ENCODE data around the gene PLEKHG3.

PLEKHG3 gene

GRCh38 chr14:64778104-64778754, 74.0 kb downstream of the PLEKHG3 start:
- H3K4me3 ChIP-seq (ENCODE audit: low read depth, low read length), result no peak overlapping the region
- TF ChIP-seq CTCF (IDR thresholded peaks at IDR 0.05; ENCODE audit: borderline replicate concordance, insufficient read depth, low read depth, low read length), result no peak

GRCh38 chr14:64779472-64779871, 75.2 kb downstream of the PLEKHG3 start:
- H3K4me3 ChIP-seq (ENCODE audit: low read depth, low read length), result no peak overlapping the region
- no peak for TF ChIP-seq CTCF (IDR thresholded peaks at IDR 0.05; ENCODE audit: borderline replicate concordance, insufficient read depth, low read depth, low read length)

- H3K4me3 ChIP-seq (ENCODE audit: low read depth, low read length), result no peak overlapping the region
- no peak for TF ChIP-seq CTCF (IDR thresholded peaks at IDR 0.05; ENCODE audit: borderline replicate concordance, insufficient read depth, low read depth, low read length)
Observed at GRCh38 chr14:64782196-64782595, 78.0 kb downstream of the PLEKHG3 start.

- no peak for TF ChIP-seq CTCF (IDR thresholded peaks at IDR 0.05; ENCODE audit: borderline replicate concordance, insufficient read depth, low read depth, low read length)
- no peak overlapping the region for H3K4me3 ChIP-seq (ENCODE audit: low read depth, low read length)
Observed at GRCh38 chr14:64784006-64784405, 79.8 kb downstream of the PLEKHG3 start.

GRCh38 chr14:64786296-64787149, 82.3 kb downstream of the PLEKHG3 start:
- TF ChIP-seq CTCF (IDR thresholded peaks at IDR 0.05; ENCODE audit: borderline replicate concordance, insufficient read depth, low read depth, low read length), result no peak
- no peak overlapping the region for H3K4me3 ChIP-seq (ENCODE audit: low read depth, low read length)

- H3K4me3 ChIP-seq (ENCODE audit: low read depth, low read length), result no peak overlapping the region
- TF ChIP-seq CTCF (IDR thresholded peaks at IDR 0.05; ENCODE audit: borderline replicate concordance, insufficient read depth, low read depth, low read length), result no peak
Observed at GRCh38 chr14:64787619-64788018, 83.4 kb downstream of the PLEKHG3 start.

GRCh38 chr14:64788706-64789105, 84.5 kb downstream of the PLEKHG3 start:
- H3K4me3 ChIP-seq (ENCODE audit: low read depth, low read length), result no peak overlapping the region
- TF ChIP-seq CTCF (IDR thresholded peaks at IDR 0.05; ENCODE audit: borderline replicate concordance, insufficient read depth, low read depth, low read length), result no peak

Data from GM12875 (cell line).